ENCODE measurements around the gene CLEC9A.

CLEC9A gene

DNA sequence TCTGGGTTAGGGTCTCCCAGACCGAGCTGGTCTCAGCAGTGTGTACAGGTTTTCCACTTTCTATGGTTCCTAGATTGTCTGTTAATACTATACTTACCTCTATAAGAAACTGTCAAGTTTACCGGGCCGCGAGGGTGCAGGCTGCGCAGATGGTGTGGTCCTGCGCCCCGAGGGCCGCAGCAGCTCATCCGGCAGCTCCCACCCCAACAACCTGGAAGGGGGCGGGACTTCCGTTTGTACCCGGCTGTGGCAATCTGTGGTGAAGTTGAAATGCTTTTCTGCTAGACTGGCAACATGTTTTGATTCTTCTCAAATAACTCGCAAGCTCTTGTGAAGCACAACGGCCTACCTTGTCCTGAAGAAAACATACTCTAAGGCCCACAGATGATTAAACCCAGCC, at the start of gene CLEC9A:
Gene CLEC9A (plus strand): TSS at position 237 of the 400 bp plus-strand sequence. CDS start 22,006 bp downstream, outside the sequence.
- ChIA-PET POLR2A (no interaction called here), CTCF (no interaction called here)
- DNase-seq (ENCODE audit: extremely low spot score), result no peak
- TF ChIP-seq TARDBP (IDR thresholded peaks at IDR 0.05) (no peak), FOXM1 (IDR thresholded peaks at IDR 0.05; ENCODE audit: borderline replicate concordance) (no peak), LEF1 (IDR thresholded peaks at IDR 0.05; ENCODE audit: borderline replicate concordance) (no peak), SP1 (IDR thresholded peaks at IDR 0.05) (no peak), SUZ12 (IDR thresholded peaks at IDR 0.05) (no peak), CTBP1 (IDR thresholded peaks at IDR 0.05; ENCODE audit: borderline replicate concordance) (no peak), BHLHE40 (IDR thresholded peaks at IDR 0.05; ENCODE audit: borderline replicate concordance) (no peak), ZNF384 (IDR thresholded peaks at IDR 0.05) (no peak), NFRKB (IDR thresholded peaks at IDR 0.05) (no peak), L3MBTL2 (conservative IDR thresholded peaks at IDR 0.05) (no peak), HDGF (IDR thresholded peaks at IDR 0.05; ENCODE audit: borderline replicate concordance) (no peak), FOXA1 (IDR thresholded peaks at IDR 0.05) (no peak), ELF4 (IDR thresholded peaks at IDR 0.05) (no peak), ARNT (IDR thresholded peaks at IDR 0.05) (no peak), FOXK2 (IDR thresholded peaks at IDR 0.05) (no peak)
- TF ChIP-seq, protein P1, sequence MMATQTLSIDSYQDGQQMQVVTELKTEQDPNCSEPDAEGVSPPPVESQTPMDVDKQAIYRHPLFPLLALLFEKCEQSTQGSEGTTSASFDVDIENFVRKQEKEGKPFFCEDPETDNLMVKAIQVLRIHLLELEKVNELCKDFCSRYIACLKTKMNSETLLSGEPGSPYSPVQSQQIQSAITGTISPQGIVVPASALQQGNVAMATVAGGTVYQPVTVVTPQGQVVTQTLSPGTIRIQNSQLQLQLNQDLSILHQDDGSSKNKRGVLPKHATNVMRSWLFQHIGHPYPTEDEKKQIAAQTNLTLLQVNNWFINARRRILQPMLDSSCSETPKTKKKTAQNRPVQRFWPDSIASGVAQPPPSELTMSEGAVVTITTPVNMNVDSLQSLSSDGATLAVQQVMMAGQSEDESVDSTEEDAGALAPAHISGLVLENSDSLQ (IDR thresholded peaks at IDR 0.05), result no peak

DNA sequence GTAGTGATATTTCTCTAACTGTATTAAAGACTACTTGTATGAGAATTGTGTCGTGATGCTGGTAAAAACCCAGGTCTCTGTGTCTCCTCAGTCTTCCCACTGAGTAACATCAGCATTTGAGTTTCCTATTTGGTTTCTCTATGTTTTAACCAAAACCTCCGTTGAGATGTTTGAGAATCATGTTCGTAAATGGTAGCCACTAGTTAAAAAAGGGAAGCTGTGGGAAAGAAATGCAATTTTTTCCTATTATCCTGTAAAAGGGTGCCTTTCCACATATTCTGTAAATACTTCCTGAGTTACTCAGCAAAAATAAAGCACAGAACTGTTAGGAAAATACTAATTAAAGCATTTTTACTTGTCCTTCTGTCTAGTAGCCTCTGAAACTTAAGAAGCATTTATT, 38.6 kb upstream of the CLEC9A start:
- ChIA-PET CTCF (interaction anchor here (0.6 to 1.5 kb wide), 2 partner anchors 51 to 161 kb away, joined by 3 read pairs; no protein-coding TSS in a partner anchor), POLR2A (no interaction called here)
- no peak for TF ChIP-seq FOXK2 (IDR thresholded peaks at IDR 0.05)
- TF ChIP-seq ELF4 (IDR thresholded peaks at IDR 0.05), result no peak
- no peak for TF ChIP-seq SUZ12 (IDR thresholded peaks at IDR 0.05)
- no peak for TF ChIP-seq FOXM1 (IDR thresholded peaks at IDR 0.05; ENCODE audit: borderline replicate concordance)
- TF ChIP-seq LEF1 (IDR thresholded peaks at IDR 0.05; ENCODE audit: borderline replicate concordance), result no peak
- TF ChIP-seq NFRKB (IDR thresholded peaks at IDR 0.05), result no peak
- TF ChIP-seq L3MBTL2 (conservative IDR thresholded peaks at IDR 0.05), result no peak
- TF ChIP-seq FOXA1 (IDR thresholded peaks at IDR 0.05), result no peak
- TF ChIP-seq, protein P1 (IDR thresholded peaks at IDR 0.05), result no peak
- no peak for TF ChIP-seq TARDBP (IDR thresholded peaks at IDR 0.05)
- no peak for TF ChIP-seq BHLHE40 (IDR thresholded peaks at IDR 0.05; ENCODE audit: borderline replicate concordance)
- DNase-seq (ENCODE audit: extremely low spot score), result no peak

DNA sequence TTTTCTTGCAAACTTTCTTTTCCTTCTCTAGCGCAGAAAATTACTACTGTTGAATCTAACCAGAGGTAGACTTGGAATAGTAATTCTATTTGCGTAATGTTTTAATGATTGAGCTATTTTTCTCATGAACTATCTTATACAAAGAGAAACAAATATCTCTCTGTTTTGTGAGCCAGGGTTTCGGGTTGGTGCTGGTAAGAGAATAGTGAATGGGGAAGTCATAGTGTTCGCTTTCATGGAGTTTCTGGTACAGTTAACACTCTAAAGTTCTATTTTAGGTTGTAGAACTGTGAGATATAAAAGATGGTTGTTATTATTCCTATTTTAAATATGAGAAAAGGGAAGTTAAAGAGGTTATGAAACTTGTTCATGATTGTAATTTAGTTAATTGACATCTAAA, 38.2 kb upstream of the CLEC9A start:
- POLR2A ChIA-PET, result no interaction called here
- TF ChIP-seq NFRKB (IDR thresholded peaks at IDR 0.05) (no peak), LEF1 (IDR thresholded peaks at IDR 0.05; ENCODE audit: borderline replicate concordance) (no peak), L3MBTL2 (conservative IDR thresholded peaks at IDR 0.05) (no peak), FOXA1 (IDR thresholded peaks at IDR 0.05) (no peak), CTBP1 (IDR thresholded peaks at IDR 0.05; ENCODE audit: borderline replicate concordance) (no peak), BHLHE40 (IDR thresholded peaks at IDR 0.05; ENCODE audit: borderline replicate concordance) (no peak), ELF4 (IDR thresholded peaks at IDR 0.05) (no peak), FOXM1 (IDR thresholded peaks at IDR 0.05; ENCODE audit: borderline replicate concordance) (no peak), ZNF384 (IDR thresholded peaks at IDR 0.05) (no peak), SUZ12 (IDR thresholded peaks at IDR 0.05) (no peak), SP1 (IDR thresholded peaks at IDR 0.05) (no peak), TARDBP (IDR thresholded peaks at IDR 0.05) (no peak), ARNT (IDR thresholded peaks at IDR 0.05) (no peak), HDGF (IDR thresholded peaks at IDR 0.05; ENCODE audit: borderline replicate concordance) (no peak)
- TF ChIP-seq, protein P1 (IDR thresholded peaks at IDR 0.05), result no peak
- CTCF ChIA-PET, result interaction anchor here (1.5 kb wide), 1 partner anchor 160 kb away, joined by 3 read pairs; no protein-coding TSS in a partner anchor
- no peak for DNase-seq (ENCODE audit: extremely low spot score)

DNA sequence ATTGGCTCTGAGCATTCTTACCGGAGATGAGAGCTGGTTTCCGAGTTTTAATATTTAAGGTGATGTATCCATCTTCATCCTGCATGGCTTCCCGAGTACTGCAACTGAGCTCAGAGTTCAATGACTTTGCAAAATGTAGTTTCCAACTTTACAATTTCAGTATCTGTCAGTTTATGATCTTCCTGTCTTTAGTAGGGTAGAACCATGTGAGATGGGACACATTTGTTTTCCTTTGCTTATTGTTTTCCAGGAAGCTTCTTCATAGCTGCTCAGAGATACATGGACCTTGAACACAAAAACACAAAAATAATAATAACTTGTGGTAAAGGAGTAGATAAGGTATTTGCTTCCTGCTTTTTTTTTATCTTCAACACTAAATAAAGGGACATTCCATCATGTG, 31.5 kb upstream of the CLEC9A start, which contains the start of gene CLEC1B:
Gene CLEC1B (minus strand): TSS at position 106 of the 400 bp plus-strand sequence. CDS start 21 bp downstream, at position 85.
- CTCF ChIA-PET, result interaction anchor here (3.8 kb wide), 1 partner anchor 11 kb away, joined by 18 read pairs; the partner anchor contains the start of gene CLEC12B
- DNase-seq (ENCODE audit: extremely low spot score), result no peak
- POLR2A ChIA-PET, result no interaction called here
- TF ChIP-seq ARNT (IDR thresholded peaks at IDR 0.05), result no peak
- TF ChIP-seq L3MBTL2 (conservative IDR thresholded peaks at IDR 0.05), result no peak
- no peak for TF ChIP-seq CTBP1 (IDR thresholded peaks at IDR 0.05; ENCODE audit: borderline replicate concordance)
- no peak for TF ChIP-seq LEF1 (IDR thresholded peaks at IDR 0.05; ENCODE audit: borderline replicate concordance)
- no peak for TF ChIP-seq FOXM1 (IDR thresholded peaks at IDR 0.05; ENCODE audit: borderline replicate concordance)
- TF ChIP-seq SUZ12 (IDR thresholded peaks at IDR 0.05), result no peak
- TF ChIP-seq HDGF (IDR thresholded peaks at IDR 0.05; ENCODE audit: borderline replicate concordance), result no peak
- TF ChIP-seq ELF4 (IDR thresholded peaks at IDR 0.05), result no peak
- TF ChIP-seq BHLHE40 (IDR thresholded peaks at IDR 0.05; ENCODE audit: borderline replicate concordance), result no peak
- no peak for TF ChIP-seq TARDBP (IDR thresholded peaks at IDR 0.05)

DNA sequence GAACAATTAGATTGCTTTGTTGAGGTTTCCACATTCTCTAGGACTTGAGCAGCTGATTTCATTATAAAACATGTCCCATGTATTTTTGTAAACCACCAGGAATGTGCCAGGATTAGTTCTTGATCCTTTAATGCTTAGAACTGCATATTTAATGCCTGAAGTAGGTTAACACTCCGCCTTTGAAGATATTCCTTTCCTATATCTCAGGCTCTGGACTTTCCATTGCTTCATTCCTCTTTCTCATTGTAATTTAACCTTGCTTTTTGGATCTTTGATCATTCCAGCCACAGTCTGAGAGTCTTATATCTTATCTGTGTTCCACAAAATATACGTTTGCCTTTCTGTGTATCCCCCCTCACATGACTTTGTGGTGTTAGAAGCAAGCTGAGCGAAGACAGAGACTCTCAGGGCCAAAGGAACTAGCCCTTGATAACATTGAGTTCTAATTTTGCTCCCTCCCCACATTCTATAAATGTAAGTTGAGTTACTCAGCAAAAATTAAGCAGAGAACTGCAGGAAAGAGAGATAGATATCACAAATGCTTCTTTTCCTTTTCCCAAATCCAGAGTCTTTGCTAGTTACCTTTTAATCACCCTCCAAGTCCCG, 29.2 kb upstream of the CLEC9A start:
- ChIA-PET POLR2A (no interaction called here), CTCF (interaction anchor here (0.6 to 3.8 kb wide), 2 partner anchors 9 to 79 kb away, joined by 5 to 18 read pairs; partner anchors contain the start of gene CLEC12B)
- DNase-seq (ENCODE audit: extremely low spot score), result no peak
- TF ChIP-seq NFRKB (IDR thresholded peaks at IDR 0.05), result no peak
- TF ChIP-seq TARDBP (IDR thresholded peaks at IDR 0.05), result no peak
- no peak for TF ChIP-seq CTBP1 (IDR thresholded peaks at IDR 0.05; ENCODE audit: borderline replicate concordance)
- TF ChIP-seq L3MBTL2 (conservative IDR thresholded peaks at IDR 0.05), result no peak
- TF ChIP-seq SUZ12 (IDR thresholded peaks at IDR 0.05), result no peak
- TF ChIP-seq, protein P1 (IDR thresholded peaks at IDR 0.05), result no peak
- no peak for TF ChIP-seq SP1 (IDR thresholded peaks at IDR 0.05)

Data from HEK293T (cell line).